SK-N-SH (cell line): ENCODE data around the gene HTT. TPM values are rescaled to one million over a fixed set of nuclear protein-coding genes. Genes with fewer than 3 reads are reported as not detected.

Experiments used
- CTCF ChIA-PET: fragments of 300-600, 350-600 bp; formaldehyde crosslinking; extraction: SDS; loops from one replicate; lab custom pipeline; 2021; lab: Yijun Ruan, JAX
- POLR2A ChIA-PET: fragments of 350-600 bp; sonication (Branson Sonifier 250); formaldehyde crosslinking; extraction: SDS; loops from one replicate; lab custom pipeline; 2020; ENCODE audit warnings: antibody characterized with exemption, inconsistent platforms; lab: Yijun Ruan, JAX
- DNase-seq: peaks from one replicate; pipeline ENCODE4 v3.0.0; 2012
- H2AFZ ChIP-seq: fragments of 200-600 bp; sonication (generic); 2 replicates; pipeline ENCODE4 v1.8.1; 2016; ENCODE audit warnings: antibody characterized with exemption, mild to moderate bottlenecking, low read depth
- H3F3A ChIP-seq: fragments of 200-600 bp; sonication (generic); replicated peaks from 2 replicates; pipeline ENCODE3; 2016; ENCODE audit warnings: antibody characterized with exemption, mild to moderate bottlenecking; ENCODE audit not compliant: insufficient read depth
- H3K27ac ChIP-seq, 2 experiments: fragments of 200-500 bp in 1 of 2; fragments of 200-600 bp in 1 of 2; sonication (Bioruptor generic) in 1 of 2; sonication (generic), shearing (Covaris generic) in 1 of 2; 2 replicates each; pipeline versions ENCODE4 v1.5.1 to v1.6.1; 2014 to 2016; ENCODE audit warnings: low read depth in 2 of 2, inconsistent platforms in 1 of 2, low read length in 1 of 2, mild to moderate bottlenecking in 1 of 2, mixed read lengths in 1 of 2
- H3K27me3 ChIP-seq: fragments of 200-600 bp; sonication (generic), shearing (Covaris generic); 2 replicates; pipeline ENCODE4 v1.6.1; 2016; ENCODE audit warnings: mixed run types; ENCODE audit not compliant: insufficient read depth
- H3K36me3 ChIP-seq, 2 experiments: fragments of 200-500 bp in 1 of 2; fragments of 200-600 bp in 1 of 2; sonication (Bioruptor generic) in 1 of 2; sonication (generic) in 1 of 2; replicated peaks in 1 of 2; 2 replicates each; pipeline versions ENCODE3 to v1.5.1; 2014 to 2016; ENCODE audit warnings: low read length in 1 of 2, mild to moderate bottlenecking in 1 of 2; ENCODE audit not compliant: insufficient read depth in 2 of 2, control insufficient read depth in 1 of 2
- H3K4me1 ChIP-seq, 2 experiments: fragments of 200-500 bp in 1 of 2; fragments of 200-600 bp in 1 of 2; sonication (Bioruptor generic) in 1 of 2; sonication (generic), shearing (Covaris generic) in 1 of 2; 2 replicates each; pipeline versions ENCODE4 v1.5.1 to v1.6.1; 2014 to 2016; ENCODE audit warnings: low read depth in 1 of 2, low read length in 1 of 2, mixed run types in 1 of 2; ENCODE audit not compliant: insufficient read depth in 2 of 2, control insufficient read depth in 1 of 2
- H3K4me2 ChIP-seq: fragments of 200-600 bp; sonication (generic), shearing (Covaris generic); 2 replicates; pipeline ENCODE4 v1.6.1; 2017; ENCODE audit warnings: mixed run types
- H3K4me3 ChIP-seq, 2 experiments: fragments of 200-500 bp in 1 of 2; fragments of 200-600 bp in 1 of 2; sonication (Bioruptor generic) in 1 of 2; sonication (generic), shearing (Covaris generic) in 1 of 2; 2 replicates each; pipeline versions ENCODE4 v1.5.1 to v1.8.1; 2014 to 2016; ENCODE audit warnings: low read depth in 2 of 2, inconsistent platforms in 1 of 2, low read length in 1 of 2, mild to moderate bottlenecking in 1 of 2, mixed read lengths in 1 of 2, moderate library complexity in 1 of 2
- H3K79me2 ChIP-seq: fragments of 200-600 bp; sonication (generic); 2 replicates; pipeline ENCODE4 v1.8.1; 2017; ENCODE audit warnings: mild to moderate bottlenecking; ENCODE audit not compliant: insufficient read depth
- H3K9ac ChIP-seq: fragments of 200-600 bp; sonication (generic); 2 replicates; pipeline ENCODE4 v1.6.1; 2017; ENCODE audit warnings: mixed run types
- H3K9me2 ChIP-seq: fragments of 200-600 bp; sonication (generic); 2 replicates; pipeline ENCODE4 v1.6.1; 2017; ENCODE audit warnings: mixed run types
- H3K9me3 ChIP-seq: fragments of 200-600 bp; sonication (generic); 2 replicates; pipeline ENCODE4 v1.6.1; 2017; ENCODE audit warnings: mixed run types, mild to moderate bottlenecking, moderate library complexity
- H4K20me1 ChIP-seq: fragments of 200-600 bp; sonication (generic); 2 replicates; pipeline ENCODE4 v1.6.1; 2017; ENCODE audit warnings: mild to moderate bottlenecking, mixed run types; ENCODE audit not compliant: insufficient read depth
- CHD2 ChIP-seq: fragments of 150-350 bp; IDR thresholded peaks from 2 replicates; pipeline ENCODE4 v1.6.1; 2018; ENCODE audit warnings: low read length; ENCODE audit not compliant: partially characterized antibody
- NRF1 ChIP-seq: IDR thresholded peaks from 2 replicates; pipeline ENCODE4 v1.6.1; 2012; ENCODE audit warnings: low read depth, mild to moderate bottlenecking, low read length
- POLR2AphosphoS5 ChIP-seq: IDR thresholded peaks from 2 replicates; pipeline ENCODE4 v1.6.1; 2012; ENCODE audit warnings: low read depth, low read length
- TAF1 ChIP-seq: IDR thresholded peaks from 2 replicates; pipeline ENCODE4 v1.6.1; 2012; ENCODE audit warnings: low read depth, mild to moderate bottlenecking, low read length, moderate library complexity, borderline replicate concordance
- YY1 ChIP-seq: IDR thresholded peaks from 2 replicates; pipeline ENCODE4 v1.4.0; 2012; ENCODE audit warnings: low read depth, mild to moderate bottlenecking
- WGBS: methylation state at CpG from one replicate; pipeline ENCODE4 v1.1.6; 2017; ENCODE audit warnings: low lambda C conversion rate; 5-methylcytosine and 5-hydroxymethylcytosine counted together
- polyA plus RNA-seq, 3 experiments: library from polyadenylated mRNA; depleted of rRNA; stranded (reverse); fragments of >200 nt; gene quantifications; 2 replicates each; pipeline ENCODE4 v1.2.3, GENCODE V29; 2012
- TF ChIP-seq, protein P1 (sequence below): fragments of 150-350 bp; IDR thresholded peaks from 2 replicates; pipeline ENCODE4 v1.6.1; 2016; ENCODE audit warnings: mild to moderate bottlenecking, low read depth, low read length
- TF ChIP-seq, protein P2 (sequence below): IDR thresholded peaks from 2 replicates; pipeline ENCODE4 v1.6.1; 2012; ENCODE audit warnings: mild to moderate bottlenecking, low read depth, low read length, moderate library complexity
- TF ChIP-seq, protein P3 (sequence below): IDR thresholded peaks from 2 replicates; pipeline ENCODE4 v1.4.0; 2012; ENCODE audit warnings: low read depth
- TF ChIP-seq, protein P4 (sequence below): fragments of 150-350 bp; IDR thresholded peaks from 2 replicates; pipeline ENCODE4 v1.6.1; 2017; ENCODE audit warnings: antibody characterized with exemption, low read length, low read depth, borderline replicate concordance
- TF ChIP-seq, protein P5 (sequence below): IDR thresholded peaks from 2 replicates; pipeline ENCODE4; 2012

Gene HTT
- 11.3 and 13.1 TPM in 2 replicates for polyA plus RNA-seq (2012; rRNA removed)
- 7.8 and 9.4 TPM in 2 replicates for polyA plus RNA-seq (2012; cell fraction: cytosol; rRNA removed)
- 35.2 and 36.2 TPM in 2 replicates for polyA plus RNA-seq (2012; cell fraction: nucleus; rRNA removed)

DNA sequence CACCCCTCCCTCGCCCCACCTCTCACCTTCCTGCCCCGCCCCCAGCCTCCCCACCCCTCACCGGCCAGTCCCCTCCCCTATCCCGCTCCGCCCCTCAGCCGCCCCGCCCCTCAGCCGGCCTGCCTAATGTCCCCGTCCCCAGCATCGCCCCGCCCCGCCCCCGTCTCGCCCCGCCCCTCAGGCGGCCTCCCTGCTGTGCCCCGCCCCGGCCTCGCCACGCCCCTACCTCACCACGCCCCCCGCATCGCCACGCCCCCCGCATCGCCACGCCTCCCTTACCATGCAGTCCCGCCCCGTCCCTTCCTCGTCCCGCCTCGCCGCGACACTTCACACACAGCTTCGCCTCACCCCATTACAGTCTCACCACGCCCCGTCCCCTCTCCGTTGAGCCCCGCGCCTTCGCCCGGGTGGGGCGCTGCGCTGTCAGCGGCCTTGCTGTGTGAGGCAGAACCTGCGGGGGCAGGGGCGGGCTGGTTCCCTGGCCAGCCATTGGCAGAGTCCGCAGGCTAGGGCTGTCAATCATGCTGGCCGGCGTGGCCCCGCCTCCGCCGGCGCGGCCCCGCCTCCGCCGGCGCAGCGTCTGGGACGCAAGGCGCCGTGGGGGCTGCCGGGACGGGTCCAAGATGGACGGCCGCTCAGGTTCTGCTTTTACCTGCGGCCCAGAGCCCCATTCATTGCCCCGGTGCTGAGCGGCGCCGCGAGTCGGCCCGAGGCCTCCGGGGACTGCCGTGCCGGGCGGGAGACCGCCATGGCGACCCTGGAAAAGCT, at the start of gene HTT, which contains the start of gene HTT-AS:
Gene HTT, plus strand, starts transcription at position 604 of the 768 bp plus-strand sequence. Its CDS starts 145 bp downstream, at position 749.
Gene HTT-AS, minus strand, starts transcription at position 461 of the 768 bp plus-strand sequence.
- peaks cover 41% of the 10 kb centered on the region for H3K79me2 ChIP-seq
- POLR2A ChIA-PET = no interaction called here
- 1% methylated on average over 42 of the region's 81 CpGs for WGBS
- TF ChIP-seq NRF1 (peak; percentile 71), POLR2AphosphoS5 (peak; percentile 81), YY1 (peak; percentile 91), TAF1 (peak; percentile 81), CHD2 (peak; percentile 45)
- TF ChIP-seq, protein P1, sequence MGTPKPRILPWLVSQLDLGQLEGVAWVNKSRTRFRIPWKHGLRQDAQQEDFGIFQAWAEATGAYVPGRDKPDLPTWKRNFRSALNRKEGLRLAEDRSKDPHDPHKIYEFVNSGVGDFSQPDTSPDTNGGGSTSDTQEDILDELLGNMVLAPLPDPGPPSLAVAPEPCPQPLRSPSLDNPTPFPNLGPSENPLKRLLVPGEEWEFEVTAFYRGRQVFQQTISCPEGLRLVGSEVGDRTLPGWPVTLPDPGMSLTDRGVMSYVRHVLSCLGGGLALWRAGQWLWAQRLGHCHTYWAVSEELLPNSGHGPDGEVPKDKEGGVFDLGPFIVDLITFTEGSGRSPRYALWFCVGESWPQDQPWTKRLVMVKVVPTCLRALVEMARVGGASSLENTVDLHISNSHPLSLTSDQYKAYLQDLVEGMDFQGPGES = 0 out of 2 replicates have a peak, but pooled peaks have one; percentile 11
- TF ChIP-seq, protein P2, sequence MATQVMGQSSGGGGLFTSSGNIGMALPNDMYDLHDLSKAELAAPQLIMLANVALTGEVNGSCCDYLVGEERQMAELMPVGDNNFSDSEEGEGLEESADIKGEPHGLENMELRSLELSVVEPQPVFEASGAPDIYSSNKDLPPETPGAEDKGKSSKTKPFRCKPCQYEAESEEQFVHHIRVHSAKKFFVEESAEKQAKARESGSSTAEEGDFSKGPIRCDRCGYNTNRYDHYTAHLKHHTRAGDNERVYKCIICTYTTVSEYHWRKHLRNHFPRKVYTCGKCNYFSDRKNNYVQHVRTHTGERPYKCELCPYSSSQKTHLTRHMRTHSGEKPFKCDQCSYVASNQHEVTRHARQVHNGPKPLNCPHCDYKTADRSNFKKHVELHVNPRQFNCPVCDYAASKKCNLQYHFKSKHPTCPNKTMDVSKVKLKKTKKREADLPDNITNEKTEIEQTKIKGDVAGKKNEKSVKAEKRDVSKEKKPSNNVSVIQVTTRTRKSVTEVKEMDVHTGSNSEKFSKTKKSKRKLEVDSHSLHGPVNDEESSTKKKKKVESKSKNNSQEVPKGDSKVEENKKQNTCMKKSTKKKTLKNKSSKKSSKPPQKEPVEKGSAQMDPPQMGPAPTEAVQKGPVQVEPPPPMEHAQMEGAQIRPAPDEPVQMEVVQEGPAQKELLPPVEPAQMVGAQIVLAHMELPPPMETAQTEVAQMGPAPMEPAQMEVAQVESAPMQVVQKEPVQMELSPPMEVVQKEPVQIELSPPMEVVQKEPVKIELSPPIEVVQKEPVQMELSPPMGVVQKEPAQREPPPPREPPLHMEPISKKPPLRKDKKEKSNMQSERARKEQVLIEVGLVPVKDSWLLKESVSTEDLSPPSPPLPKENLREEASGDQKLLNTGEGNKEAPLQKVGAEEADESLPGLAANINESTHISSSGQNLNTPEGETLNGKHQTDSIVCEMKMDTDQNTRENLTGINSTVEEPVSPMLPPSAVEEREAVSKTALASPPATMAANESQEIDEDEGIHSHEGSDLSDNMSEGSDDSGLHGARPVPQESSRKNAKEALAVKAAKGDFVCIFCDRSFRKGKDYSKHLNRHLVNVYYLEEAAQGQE = no peak
- TF ChIP-seq, protein P3, sequence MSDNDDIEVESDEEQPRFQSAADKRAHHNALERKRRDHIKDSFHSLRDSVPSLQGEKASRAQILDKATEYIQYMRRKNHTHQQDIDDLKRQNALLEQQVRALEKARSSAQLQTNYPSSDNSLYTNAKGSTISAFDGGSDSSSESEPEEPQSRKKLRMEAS = 0 out of 2 replicates have a peak, but pooled peaks have one; percentile 0
- TF ChIP-seq, protein P4, sequence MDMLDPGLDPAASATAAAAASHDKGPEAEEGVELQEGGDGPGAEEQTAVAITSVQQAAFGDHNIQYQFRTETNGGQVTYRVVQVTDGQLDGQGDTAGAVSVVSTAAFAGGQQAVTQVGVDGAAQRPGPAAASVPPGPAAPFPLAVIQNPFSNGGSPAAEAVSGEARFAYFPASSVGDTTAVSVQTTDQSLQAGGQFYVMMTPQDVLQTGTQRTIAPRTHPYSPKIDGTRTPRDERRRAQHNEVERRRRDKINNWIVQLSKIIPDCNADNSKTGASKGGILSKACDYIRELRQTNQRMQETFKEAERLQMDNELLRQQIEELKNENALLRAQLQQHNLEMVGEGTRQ = no peak
- TF ChIP-seq, protein P5, sequence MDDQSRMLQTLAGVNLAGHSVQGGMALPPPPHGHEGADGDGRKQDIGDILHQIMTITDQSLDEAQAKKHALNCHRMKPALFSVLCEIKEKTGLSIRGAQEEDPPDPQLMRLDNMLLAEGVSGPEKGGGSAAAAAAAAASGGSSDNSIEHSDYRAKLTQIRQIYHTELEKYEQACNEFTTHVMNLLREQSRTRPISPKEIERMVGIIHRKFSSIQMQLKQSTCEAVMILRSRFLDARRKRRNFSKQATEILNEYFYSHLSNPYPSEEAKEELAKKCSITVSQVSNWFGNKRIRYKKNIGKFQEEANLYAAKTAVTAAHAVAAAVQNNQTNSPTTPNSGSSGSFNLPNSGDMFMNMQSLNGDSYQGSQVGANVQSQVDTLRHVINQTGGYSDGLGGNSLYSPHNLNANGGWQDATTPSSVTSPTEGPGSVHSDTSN = peak; percentile 100
- peaks cover 8% of the 10 kb centered on the region for H3F3A ChIP-seq
- CTCF ChIA-PET = interaction anchor here (0.6 to 1.5 kb wide), 5 partner anchors 9 to 96 kb away, joined by 3 to 6 read pairs (median 3); no protein-coding TSS in a partner anchor
- no peaks in the 10 kb centered on the region for H3K36me3 ChIP-seq
- no peaks in the 10 kb centered on the region for H3K9me3 ChIP-seq
- peaks cover 6 to 15% of the 10 kb centered on the region in 2 experiments; a peak in 3 of 4 replicates for H3K4me1 ChIP-seq
- H3K9ac ChIP-seq = peak within 1 kb of the TSS; percentile 98
- peak within 1 kb of the TSS; percentile 96 for H2AFZ ChIP-seq
- peak within 1 kb of the TSS; percentile 95 for H3K4me2 ChIP-seq
- peaks cover 37% of the 10 kb centered on the region for H4K20me1 ChIP-seq
- DNase-seq = peak; percentile 99
- no peaks in the 10 kb centered on the region for H3K9me2 ChIP-seq
- H3K27ac ChIP-seq = peak within 1 kb of the TSS; percentile 85 to 96
- peak within 1 kb of the TSS; percentile 85 to 93 for H3K4me3 ChIP-seq
- H3K27me3 ChIP-seq = no peaks in the 10 kb centered on the region
